CD14-positive monocyte (primary cell): Measurements from ENCODE around the gene AGXT2. TPM values are rescaled to one million over a fixed set of nuclear protein-coding genes. Genes with fewer than 3 reads are reported as not detected.

Experiments used
- DNase-seq, 3 donors: peaks; one replicate each; pipeline ENCODE4 v3.0.0-alpha.2; 2011 to 2022
- H2AFZ ChIP-seq: 2 replicates; pipeline ENCODE4 v1.6.0; 2012; ENCODE audit warnings: mild to moderate bottlenecking, low read depth, low read length, inconsistent platforms; ENCODE audit not compliant: insufficient read depth, poor library complexity, severe bottlenecking
- H3K27ac ChIP-seq, 2 donors: 1 replicate in 1 of 2; 2 replicates in 1 of 2; pipeline ENCODE4 v1.5.1; 2012 to 2013; ENCODE audit warnings: low read length in 2 of 2, control low read depth in 1 of 2, inconsistent platforms in 1 of 2, low read depth in 1 of 2, mild to moderate bottlenecking in 1 of 2
- H3K27me3 ChIP-seq, 2 donors: one replicate each; pipeline versions ENCODE4 v1.6.0 to v1.6.1; 2011 to 2013; ENCODE audit warnings: low read length in 2 of 2; ENCODE audit not compliant: control insufficient read depth in 2 of 2, insufficient read depth in 2 of 2
- H3K36me3 ChIP-seq, 2 donors: replicated peaks in 1 of 2; 1 replicate in 1 of 2; 2 replicates in 1 of 2; pipeline versions ENCODE4 v1.5.1 to v1.6.1; 2012 to 2013; ENCODE audit warnings: low read length in 2 of 2, control low read depth in 1 of 2, inconsistent platforms in 1 of 2, mild to moderate bottlenecking in 1 of 2; ENCODE audit not compliant: insufficient read depth in 2 of 2, control insufficient read depth in 1 of 2
- H3K4me1 ChIP-seq, 2 donors: 1 replicate in 1 of 2; 2 replicates in 1 of 2; pipeline versions ENCODE4 v1.5.1 to v1.6.1; 2012 to 2013; ENCODE audit warnings: low read length in 2 of 2, control low read depth in 1 of 2, inconsistent platforms in 1 of 2, mild to moderate bottlenecking in 1 of 2, moderate library complexity in 1 of 2; ENCODE audit not compliant: insufficient read depth in 2 of 2, control insufficient read depth in 1 of 2
- H3K4me2 ChIP-seq: replicated peaks from 2 replicates; pipeline ENCODE3; 2012; ENCODE audit warnings: low read length, moderate library complexity, mild to moderate bottlenecking; ENCODE audit not compliant: poor library complexity, severe bottlenecking; ENCODE audit errors: extremely low read depth
- H3K4me3 ChIP-seq, 3 experiments: fragments of 200-600 bp in 1 of 3; sonication (generic) in 1 of 3; replicated peaks in 1 of 3; 1 replicate in 2 of 3; 2 replicates in 1 of 3; pipeline ENCODE4 v1.5.1; 2011 to 2013; ENCODE audit warnings: low read length in 3 of 3, mild to moderate bottlenecking in 3 of 3, control low read depth in 2 of 3, low read depth in 2 of 3, inconsistent platforms in 1 of 3, moderate library complexity in 1 of 3
- H3K79me2 ChIP-seq: 2 replicates; pipeline ENCODE4 v1.6.0; 2012; ENCODE audit warnings: mild to moderate bottlenecking, control low read depth, inconsistent platforms, low read length, moderate library complexity; ENCODE audit not compliant: insufficient read depth
- H3K9ac ChIP-seq: 2 replicates; pipeline ENCODE4 v1.6.0; 2017; ENCODE audit warnings: low read length, mild to moderate bottlenecking; ENCODE audit not compliant: insufficient read depth, poor library complexity, severe bottlenecking
- H3K9me3 ChIP-seq, 2 donors: replicated peaks in 1 of 2; 1 replicate in 1 of 2; 2 replicates in 1 of 2; pipeline versions ENCODE4 v1.5.1 to v1.6.1; 2012 to 2013; ENCODE audit warnings: low read length in 2 of 2, control low read depth in 1 of 2; ENCODE audit not compliant: control insufficient read depth in 1 of 2, insufficient read depth in 1 of 2
- H4K20me1 ChIP-seq: 2 replicates; pipeline ENCODE4 v1.6.0; 2012; ENCODE audit warnings: mild to moderate bottlenecking, low read length, control low read depth, moderate library complexity; ENCODE audit not compliant: insufficient read depth
- H3K27ac Mint-ChIP-seq, 7 donors: one replicate each; pipeline ENCODE4 v1.8.0; 2020; ENCODE audit warnings: mild to moderate bottlenecking in 7 of 7, mixed read lengths in 7 of 7, moderate library complexity in 6 of 7, inconsistent platforms in 2 of 7
- H3K27me3 Mint-ChIP-seq, 3 donors: one replicate each; pipeline ENCODE4 v1.8.0; 2021 to 2022; ENCODE audit warnings: low read depth in 3 of 3, mild to moderate bottlenecking in 3 of 3, mixed read lengths in 3 of 3, moderate library complexity in 3 of 3, inconsistent platforms in 1 of 3
- H3K36me3 Mint-ChIP-seq, 2 donors: one replicate each; pipeline ENCODE4 v1.8.0; 2020; ENCODE audit warnings: mixed read lengths in 2 of 2, inconsistent platforms in 1 of 2, mild to moderate bottlenecking in 1 of 2
- H3K4me1 Mint-ChIP-seq: one replicate; pipeline ENCODE4 v1.8.0; 2020; ENCODE audit warnings: mild to moderate bottlenecking, mixed read lengths
- H3K4me3 Mint-ChIP-seq, 2 donors: one replicate each; pipeline ENCODE4 v1.8.0; 2020; ENCODE audit warnings: mild to moderate bottlenecking in 2 of 2, mixed read lengths in 2 of 2, moderate library complexity in 1 of 2
- H3K9me3 Mint-ChIP-seq, 7 donors: one replicate each; pipeline ENCODE4 v1.8.0; 2020 to 2022; ENCODE audit warnings: mixed read lengths in 7 of 7, mild to moderate bottlenecking in 6 of 7, moderate library complexity in 6 of 7, inconsistent platforms in 2 of 7
- WGBS: methylation state at CpG from one replicate; pipeline ENCODE4 v1.1.5; 2013; ENCODE audit warnings: missing lambda C conversion rate; ENCODE audit not compliant: insufficient coverage; 5-methylcytosine and 5-hydroxymethylcytosine counted together
- intact Hi-C, 2 donors: fragments of 100-400 bp; cut with micrococcal nuclease; formaldehyde crosslinking; loops; one replicate each; pipeline versions ENCODE4 v1.15.0 to v1.15.1; 2023
- polyA plus RNA-seq, 3 donors: library from polyadenylated mRNA; depleted of rRNA in 1 of 3; unstranded in 2 of 3; stranded (reverse) in 1 of 3; fragments of 300-500 nt in 2 of 3; fragments of >200 nt in 1 of 3; fragmentation: Illumina TruSeq in 2 of 3; gene quantifications; 1 replicate in 2 of 3; 2 replicates in 1 of 3; pipeline ENCODE4 v1.2.3, GENCODE V29; 2012 to 2021
- TF ChIP-seq, protein P1 (sequence below): fragments of 200-600 bp; IDR thresholded peaks from one replicate; pipeline ENCODE4 v1.8.0; 2022; ENCODE audit warnings: antibody characterized with exemption, mild to moderate bottlenecking

Gene AGXT2
- polyA plus RNA-seq, 3 donors = not detected

DNA sequence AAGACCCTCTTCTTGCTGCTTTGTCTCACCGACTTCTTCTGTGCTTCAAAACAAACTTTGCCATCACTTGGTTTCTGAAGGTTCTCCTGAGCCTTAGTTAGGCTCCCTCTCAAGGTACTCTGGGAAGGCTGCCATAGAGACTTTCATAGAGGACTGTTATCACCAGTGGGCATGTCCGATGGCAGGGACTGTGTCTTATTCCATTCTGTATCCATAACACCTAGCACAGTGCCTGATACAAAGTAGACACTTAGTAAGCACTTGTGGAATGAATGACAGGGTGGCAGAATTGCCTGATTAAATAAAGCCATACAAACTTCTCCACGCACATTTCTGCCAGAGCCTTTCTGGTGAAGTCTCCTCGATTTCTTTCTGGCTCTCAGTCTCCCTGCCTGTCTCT is 32.7 kb downstream of the AGXT2 start:
- Histone ChIP-seq H3K36me3 (no peaks in the 10 kb centered on the region), H3K27ac (no peak overlapping the region), H3K27me3 (no peaks in the 10 kb centered on the region), H3K4me1 (peaks cover 0 to 2% of the 10 kb centered on the region in 2 donors), H3K4me3 (no peak overlapping the region), H2AFZ (no peak overlapping the region), H3K9me3 (no peaks in the 10 kb centered on the region), H3K79me2 (no peaks in the 10 kb centered on the region), H4K20me1 (no peaks in the 10 kb centered on the region), H3K9ac (no peak overlapping the region), H3K4me2 (no peak overlapping the region)
- TF ChIP-seq, protein P1, sequence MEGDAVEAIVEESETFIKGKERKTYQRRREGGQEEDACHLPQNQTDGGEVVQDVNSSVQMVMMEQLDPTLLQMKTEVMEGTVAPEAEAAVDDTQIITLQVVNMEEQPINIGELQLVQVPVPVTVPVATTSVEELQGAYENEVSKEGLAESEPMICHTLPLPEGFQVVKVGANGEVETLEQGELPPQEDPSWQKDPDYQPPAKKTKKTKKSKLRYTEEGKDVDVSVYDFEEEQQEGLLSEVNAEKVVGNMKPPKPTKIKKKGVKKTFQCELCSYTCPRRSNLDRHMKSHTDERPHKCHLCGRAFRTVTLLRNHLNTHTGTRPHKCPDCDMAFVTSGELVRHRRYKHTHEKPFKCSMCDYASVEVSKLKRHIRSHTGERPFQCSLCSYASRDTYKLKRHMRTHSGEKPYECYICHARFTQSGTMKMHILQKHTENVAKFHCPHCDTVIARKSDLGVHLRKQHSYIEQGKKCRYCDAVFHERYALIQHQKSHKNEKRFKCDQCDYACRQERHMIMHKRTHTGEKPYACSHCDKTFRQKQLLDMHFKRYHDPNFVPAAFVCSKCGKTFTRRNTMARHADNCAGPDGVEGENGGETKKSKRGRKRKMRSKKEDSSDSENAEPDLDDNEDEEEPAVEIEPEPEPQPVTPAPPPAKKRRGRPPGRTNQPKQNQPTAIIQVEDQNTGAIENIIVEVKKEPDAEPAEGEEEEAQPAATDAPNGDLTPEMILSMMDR = no peak
- Mint-ChIP-seq H3K36me3 (no peaks in the 10 kb centered on the region), H3K27ac (no peak overlapping the region), H3K4me1 (peaks cover 6% of the 10 kb centered on the region), H3K27me3 (peaks cover 0 to 5% (median 3%) of the 10 kb centered on the region in 3 donors), H3K9me3 (peaks cover 2 to 13% (median 8%) of the 10 kb centered on the region in 7 donors), H3K4me3 (no peak overlapping the region)
- 100% methylated on average over 1 of the region's 4 CpGs for WGBS
- no peak for DNase-seq
- intact Hi-C loops = no loop called here

- Histone ChIP-seq H3K27me3 (peaks cover 0 to 2% of the 10 kb centered on the region in 2 donors), H2AFZ (no peak overlapping the region), H3K4me2 (no peak overlapping the region), H3K27ac (no peak overlapping the region), H3K4me1 (peaks cover 0 to 2% of the 10 kb centered on the region in 2 donors), H3K9ac (no peak overlapping the region), H3K4me3 (no peak overlapping the region), H3K79me2 (no peaks in the 10 kb centered on the region), H3K9me3 (no peaks in the 10 kb centered on the region), H4K20me1 (no peaks in the 10 kb centered on the region), H3K36me3 (no peaks in the 10 kb centered on the region)
- TF ChIP-seq, protein P1 = no peak
- intact Hi-C loops = no loop called here
- Mint-ChIP-seq H3K9me3 (peaks cover 3 to 10% (median 5%) of the 10 kb centered on the region in 7 donors), H3K27ac (no peak overlapping the region), H3K4me3 (no peak overlapping the region), H3K27me3 (peaks cover 0 to 5% (median 4%) of the 10 kb centered on the region in 3 donors), H3K36me3 (no peaks in the 10 kb centered on the region), H3K4me1 (peaks cover 6% of the 10 kb centered on the region)
- no peak for DNase-seq
- no CpG with 5 or more reads among the region's 5 CpGs for WGBS
Measured at GRCh38 chr5:35012796-35013195, 35.0 kb downstream of the AGXT2 start.
